ENCODE data around the gene ZNRF3. TPM values are rescaled to one million over a fixed set of nuclear protein-coding genes. Genes with fewer than 3 reads are reported as not detected.

Gene ZNRF3
- total RNA-seq, 1 donor, result 6.9 TPM

DNA sequence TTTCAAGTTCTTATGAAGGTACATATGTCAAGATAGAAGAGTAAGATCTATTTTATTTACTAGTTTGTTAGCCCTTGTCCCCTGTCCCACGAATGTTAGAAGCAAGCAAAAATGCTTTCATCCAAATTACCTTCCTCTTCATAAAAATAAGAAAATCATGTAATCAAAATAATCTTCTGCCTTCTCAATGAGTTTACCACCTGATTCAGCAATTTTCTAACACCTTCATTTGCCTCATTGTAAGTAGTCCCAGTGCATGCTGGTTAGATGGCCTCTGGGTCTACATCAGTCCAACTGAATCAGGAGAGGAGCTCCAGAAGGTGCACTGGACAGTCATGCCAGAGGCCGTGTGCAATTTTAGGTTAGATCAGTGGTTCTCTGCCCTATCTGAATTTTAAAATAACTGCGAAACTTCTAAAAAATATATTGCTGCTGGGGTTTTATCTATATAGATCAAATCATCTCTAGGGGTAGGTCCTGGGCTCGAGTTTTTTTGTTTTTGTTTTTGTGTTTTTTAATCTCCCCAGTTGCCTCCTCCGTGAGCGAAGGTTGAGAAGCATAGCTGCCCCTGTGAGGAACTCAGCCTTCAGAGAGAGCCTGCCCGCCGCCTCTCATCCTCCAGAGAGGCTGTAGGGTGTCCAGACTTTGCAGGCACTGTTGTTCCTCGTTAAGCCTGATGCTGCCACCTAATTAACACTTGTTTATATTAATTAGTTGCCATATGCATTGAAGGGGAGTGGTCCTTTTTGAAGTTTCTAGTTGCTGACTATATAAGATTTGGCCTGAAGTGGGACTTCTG is 146.0 kb downstream of the ZNRF3 start:
- Histone ChIP-seq H3K4me2 (ENCODE audit: insufficient read depth, low read length) (no peak overlapping the region), H3K27ac (ENCODE audit: low read depth, low read length) (no peak overlapping the region)

DNA sequence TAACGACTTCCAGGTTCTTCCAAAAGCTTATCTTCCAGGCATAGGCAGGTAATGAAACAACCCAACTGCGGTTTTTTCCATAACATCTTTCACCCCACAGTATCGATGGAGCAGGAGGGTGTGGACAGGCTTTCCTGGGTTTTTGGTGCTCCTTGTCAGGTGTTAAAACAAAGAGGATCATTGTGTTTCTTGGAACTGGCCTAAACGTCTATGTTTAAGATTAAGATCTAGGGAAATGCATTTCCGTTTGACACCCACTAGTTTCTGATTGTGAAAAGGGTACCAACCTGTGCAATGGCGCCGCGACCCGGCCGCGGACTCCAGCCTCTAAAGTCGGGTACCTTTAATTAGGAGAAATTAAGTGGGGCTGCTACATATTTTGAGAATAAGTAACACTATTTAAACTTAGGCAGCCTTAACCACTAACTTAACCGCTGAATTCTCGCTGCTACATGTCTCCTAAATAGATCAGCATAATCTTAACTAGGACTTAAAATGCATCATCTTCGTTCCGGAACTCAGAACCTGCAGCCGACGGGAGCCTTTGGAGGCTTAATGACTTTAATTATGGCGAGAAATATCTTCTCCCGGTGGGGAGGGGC is 146.7 kb downstream of the ZNRF3 start:
- Histone ChIP-seq H3K27ac (ENCODE audit: low read depth, low read length) (peak overlapping the region; percentile 94), H2AFZ (ENCODE audit: low read length) (peak overlapping the region; percentile 56), H3K4me3 (ENCODE audit: insufficient read depth, low read length) (peak overlapping the region; percentile 60), H3K9me3 (ENCODE audit: low read depth, low read length) (no peaks in the 10 kb centered on the region), H3K36me3 (ENCODE audit: insufficient read depth, low read length) (no peaks in the 10 kb centered on the region), H3K27me3 (ENCODE audit: insufficient read depth, low read length) (no peaks in the 10 kb centered on the region), H4K20me1 (ENCODE audit: insufficient read depth, low read length) (no peaks in the 10 kb centered on the region), H3K4me1 (ENCODE audit: insufficient read depth, low read length) (peaks cover 27% of the 10 kb centered on the region), H3K79me2 (ENCODE audit: insufficient read depth, low read length) (peaks cover 3% of the 10 kb centered on the region), H3K4me2 (ENCODE audit: insufficient read depth, low read length) (peak overlapping the region; percentile 80)
- DNase-seq (ENCODE audit: insufficient read length, low spot score, missing footprints), result no peak
- TF ChIP-seq CTCF (IDR thresholded peaks at IDR 0.05; ENCODE audit: extremely low read depth, low read depth, low read length), result no peak

More for the DNA sequence above, 146.0 kb downstream of the ZNRF3 start:
- H3K4me1 ChIP-seq (ENCODE audit: insufficient read depth, low read length), result peaks cover 27% of the 10 kb centered on the region
- peaks cover 3% of the 10 kb centered on the region for H3K79me2 ChIP-seq (ENCODE audit: insufficient read depth, low read length)
- no peak overlapping the region for H2AFZ ChIP-seq (ENCODE audit: low read length)
- H3K9me3 ChIP-seq (ENCODE audit: low read depth, low read length), result no peaks in the 10 kb centered on the region
- H3K27me3 ChIP-seq (ENCODE audit: insufficient read depth, low read length), result no peaks in the 10 kb centered on the region
- H3K36me3 ChIP-seq (ENCODE audit: insufficient read depth, low read length), result no peaks in the 10 kb centered on the region
- no peak for TF ChIP-seq CTCF (IDR thresholded peaks at IDR 0.05; ENCODE audit: extremely low read depth, low read depth, low read length)
- no peak for DNase-seq (ENCODE audit: insufficient read length, low spot score, missing footprints)
- no peaks in the 10 kb centered on the region for H4K20me1 ChIP-seq (ENCODE audit: insufficient read depth, low read length)
- no peak overlapping the region for H3K4me3 ChIP-seq (ENCODE audit: insufficient read depth, low read length)

- Histone ChIP-seq H3K4me1 (ENCODE audit: insufficient read depth, low read length) (peaks cover 27% of the 10 kb centered on the region), H4K20me1 (ENCODE audit: insufficient read depth, low read length) (no peaks in the 10 kb centered on the region), H3K79me2 (ENCODE audit: insufficient read depth, low read length) (peaks cover 3% of the 10 kb centered on the region), H3K4me2 (ENCODE audit: insufficient read depth, low read length) (peak overlapping the region; percentile 80), H3K9me3 (ENCODE audit: low read depth, low read length) (no peaks in the 10 kb centered on the region), H2AFZ (ENCODE audit: low read length) (peak overlapping the region; percentile 86), H3K27me3 (ENCODE audit: insufficient read depth, low read length) (no peaks in the 10 kb centered on the region), H3K36me3 (ENCODE audit: insufficient read depth, low read length) (no peaks in the 10 kb centered on the region), H3K4me3 (ENCODE audit: insufficient read depth, low read length) (peak overlapping the region; percentile 60), H3K27ac (ENCODE audit: low read depth, low read length) (peak overlapping the region; percentile 94)
- TF ChIP-seq CTCF (IDR thresholded peaks at IDR 0.05; ENCODE audit: extremely low read depth, low read depth, low read length), result no peak
- peak; percentile 90 for DNase-seq (ENCODE audit: insufficient read length, low spot score, missing footprints)
Measured at GRCh38 chr22:29030618-29031226, 147.3 kb downstream of the ZNRF3 start.

Data from osteoblast (primary cell).